SU-DHL-6 (cell line): Measurements from ENCODE around the gene FAM13C.

ENCODE experiments used
- CTCF ChIP-seq: fragments of 200-600 bp; sonication (generic); IDR thresholded peaks from one replicate; pipeline ENCODE4 v1.5.1; 2017; ENCODE audit warnings: antibody characterized with exemption, mild to moderate bottlenecking, low read length, moderate library complexity; ENCODE audit not compliant: insufficient read depth, poor library complexity, severe bottlenecking
- EZH2phosphoT487 ChIP-seq: fragments of 200-600 bp; sonication (generic), shearing (Covaris generic); conservative IDR thresholded peaks from 2 replicates; pipeline ENCODE4 v1.6.1; 2018; ENCODE audit warnings: mild to moderate bottlenecking, antibody characterized with exemption, low read length, moderate library complexity, mixed read lengths

- TF ChIP-seq CTCF (no peak), EZH2phosphoT487 (no peak)
Observed at GRCh38 chr10:59301067-59301754, 61.1 kb downstream of the FAM13C start.
